ENCODE results near the gene XYLT1. TPM values are rescaled to one million over a fixed set of nuclear protein-coding genes. Genes with fewer than 3 reads are reported as not detected.

XYLT1 gene
- total and polyA plus RNA-seq, 10 of the 15 experiments (the other 5 are each of a cell fraction or from before 2014, with no cell fraction given) = 0.88 to 14.8 (median 5.8) TPM

- in situ Hi-C loops (cut with MboI) = no loop called here
- Histone ChIP-seq H2AFZ (ENCODE audit: control insufficient read depth, low read depth, low read length) (no peak overlapping the region), H3K79me2 (ENCODE audit: control insufficient read depth, insufficient read depth, low read length) (no peaks in the 10 kb centered on the region), H3K27ac (ENCODE audit: control insufficient read depth, insufficient read depth) (no peak overlapping the region), H3K27me3 (replicated peaks in 1 of 2; ENCODE audit: control insufficient read depth in 2 of 2, insufficient read depth in 2 of 2, low read length in 1 of 2) (no peaks in the 10 kb centered on the region), H3K9ac (ENCODE audit: control insufficient read depth, insufficient read depth, low read length) (no peak overlapping the region), H3K9me3 (replicated peaks; ENCODE audit: control insufficient read depth, insufficient read depth, low read length) (no peaks in the 10 kb centered on the region), H3K36me3 (ENCODE audit: control insufficient read depth in 2 of 2, insufficient read depth in 2 of 2, low read length in 1 of 2) (peaks cover 3% of the 10 kb centered on the region in 2 experiments; a peak in 3 of 4 replicates), H3K4me2 (ENCODE audit: control insufficient read depth, insufficient read depth) (no peak overlapping the region), H3K4me3 (no peak overlapping the region), H4K20me1 (ENCODE audit: control insufficient read depth, insufficient read depth) (no peaks in the 10 kb centered on the region), H3K4me1 (ENCODE audit: control insufficient read depth, insufficient read depth, low read length) (peaks cover 12% of the 10 kb centered on the region)
- WGBS (ENCODE audit: insufficient coverage, insufficient replicate concordance, low lambda C conversion rate, missing lambda C conversion rate) = 62% methylated on average over 5 of the region's 5 CpGs
- POLR2A ChIA-PET = no interaction called here
- intact Hi-C loops (cut with micrococcal nuclease; ENCODE audit: unreplicated experiment) = no loop called here
- FAIRE-seq (no peak), DNase-seq (ENCODE audit: low read depth, low spot score) (no peak), ATAC-seq (no peak)
- BruUV-seq (replicated peaks) = no TSS peak
- SMC1A ChIA-PET (ENCODE audit: uncharacterized antibody, unreplicated experiment) = interaction anchor here (1.2 kb wide), 1 partner anchor 100 kb away, joined by 3 read pairs; no protein-coding TSS in a partner anchor
- CTCF ChIA-PET = no interaction called here
- no peak for TF ChIP-seq RUNX3 (IDR thresholded peaks at IDR 0.05; ENCODE audit: low read length)
- TF ChIP-seq CBFB (IDR thresholded peaks at IDR 0.05; ENCODE audit: low read depth) = no peak
- TF ChIP-seq CHD2 (IDR thresholded peaks at IDR 0.05; ENCODE audit: borderline replicate concordance, low read depth, low read length) = no peak
- TF ChIP-seq ESRRA (IDR thresholded peaks at IDR 0.05; ENCODE audit: low read length) = no peak
- no peak for TF ChIP-seq CEBPB (IDR thresholded peaks at IDR 0.05; ENCODE audit: borderline replicate concordance in 1 of 2, low read depth in 2 of 2, low read length in 2 of 2)
- no peak for TF ChIP-seq SIX5 (IDR thresholded peaks at IDR 0.05; ENCODE audit: low read depth, low read length, severe bottlenecking)
- TF ChIP-seq SIN3A (IDR thresholded peaks at IDR 0.05; ENCODE audit: low read depth, low read length) = no peak
- TF ChIP-seq KDM1A (IDR thresholded peaks at IDR 0.05; ENCODE audit: borderline replicate concordance) = no peak
- no peak for TF ChIP-seq SPI1 (IDR thresholded peaks at IDR 0.05; ENCODE audit: borderline replicate concordance, insufficient read depth, low read depth, low read length)
- TF ChIP-seq POLR2AphosphoS2 (IDR thresholded peaks at IDR 0.05; ENCODE audit: low read depth, low read length) = no peak
- RAD21 ChIA-PET (ENCODE audit: unreplicated experiment) = no interaction called here
Observed at GRCh38 chr16:17447101-17447569, 23.6 kb downstream of the XYLT1 start.

Measured in GM12878 (cell line).